Testis (tissue), 2 donors: Measurements from ENCODE around the gene ARSD.

Source experiments
- CTCF ChIP-seq, 3 experiments: fragments of 450-650 bp in 2 of 3; fragments of 200-600 bp in 1 of 3; sonication (generic) in 1 of 3; IDR thresholded peaks; one replicate each; pipeline ENCODE4 v1.5.1; 2016 to 2019; ENCODE audit warnings: antibody characterized with exemption in 3 of 3, mild to moderate bottlenecking in 2 of 3, moderate library complexity in 1 of 3
- POLR2A ChIP-seq: fragments of 450-650 bp; IDR thresholded peaks from one replicate; pipeline ENCODE4 v1.6.1; 2017; ENCODE audit warnings: antibody characterized with exemption, mild to moderate bottlenecking, moderate library complexity

- TF ChIP-seq CTCF (IDR thresholded peaks at IDR 0.05), result no peak
- TF ChIP-seq POLR2A, result no peak
These were observed 45.8 kb upstream of the ARSD start for GRCh38 chrX:2974961-2975360.
